ENCODE data around the gene SEMA4C.

Gene SEMA4C

DNA sequence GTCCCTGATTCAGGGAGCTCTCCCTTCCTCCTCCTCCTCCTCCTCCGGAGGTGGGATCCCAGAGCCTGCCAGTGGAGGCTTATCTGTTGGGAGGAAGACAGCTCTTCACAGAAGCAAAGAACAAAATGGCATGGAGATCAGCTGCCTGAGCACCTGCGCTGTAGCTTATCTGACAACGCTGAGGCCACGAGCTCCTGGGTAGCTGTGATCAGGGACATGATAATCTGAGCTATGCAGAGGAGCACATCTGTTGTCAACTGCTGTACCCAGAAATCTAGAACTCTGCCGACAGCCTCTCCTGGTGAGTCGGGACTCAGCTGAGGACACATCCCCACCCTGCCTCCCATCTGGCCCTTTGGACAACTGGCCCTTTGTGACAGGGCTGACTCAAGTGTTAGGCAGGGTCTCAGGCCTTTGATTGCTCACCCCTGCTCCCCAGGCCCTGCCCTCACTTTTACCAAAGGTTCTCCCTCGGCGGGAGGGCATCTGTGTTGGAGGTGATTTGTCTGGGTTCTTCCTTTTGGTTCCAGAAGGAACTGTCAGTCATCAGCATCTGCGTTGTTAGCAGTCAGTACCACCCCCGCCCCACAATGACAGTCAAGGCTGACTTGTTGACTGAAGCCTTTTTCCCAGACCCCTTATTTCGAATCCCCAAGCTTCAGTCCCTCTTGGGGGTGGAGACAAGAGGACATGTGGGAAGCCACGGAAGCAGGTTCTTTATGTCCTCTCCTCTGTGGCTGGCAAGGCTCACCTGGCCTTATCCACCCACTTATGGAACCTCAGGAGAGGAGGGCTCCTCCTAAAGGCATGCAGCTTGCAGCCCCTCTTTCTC is 59.7 kb downstream of the SEMA4C start:
- Histone ChIP-seq H3K27me3 (ENCODE audit: control insufficient read depth in 2 of 2, insufficient read depth in 2 of 2, low read length in 2 of 2) (no peaks in the 10 kb centered on the region), H3K4me3 (ENCODE audit: low read length in 2 of 2) (no peak overlapping the region), H3K4me1 (ENCODE audit: control insufficient read depth in 2 of 2, insufficient read depth in 2 of 2, low read length in 2 of 2) (peaks cover 4 to 10% of the 10 kb centered on the region in 2 donors), H3K9ac (ENCODE audit: low read depth in 1 of 2, low read length in 2 of 2) (no peak overlapping the region), H3K27ac (ENCODE audit: low read depth in 2 of 2, low read length in 2 of 2) (no peak overlapping the region), H3K36me3 (ENCODE audit: control insufficient read depth in 2 of 2, insufficient read depth in 2 of 2, low read length in 2 of 2) (peaks cover 41% of the 10 kb centered on the region in 2 donors), H3K9me3 (ENCODE audit: control insufficient read depth in 2 of 2, low read length in 2 of 2) (no peaks in the 10 kb centered on the region)
